ENCODE data around the gene R3HDM2.

DNA sequence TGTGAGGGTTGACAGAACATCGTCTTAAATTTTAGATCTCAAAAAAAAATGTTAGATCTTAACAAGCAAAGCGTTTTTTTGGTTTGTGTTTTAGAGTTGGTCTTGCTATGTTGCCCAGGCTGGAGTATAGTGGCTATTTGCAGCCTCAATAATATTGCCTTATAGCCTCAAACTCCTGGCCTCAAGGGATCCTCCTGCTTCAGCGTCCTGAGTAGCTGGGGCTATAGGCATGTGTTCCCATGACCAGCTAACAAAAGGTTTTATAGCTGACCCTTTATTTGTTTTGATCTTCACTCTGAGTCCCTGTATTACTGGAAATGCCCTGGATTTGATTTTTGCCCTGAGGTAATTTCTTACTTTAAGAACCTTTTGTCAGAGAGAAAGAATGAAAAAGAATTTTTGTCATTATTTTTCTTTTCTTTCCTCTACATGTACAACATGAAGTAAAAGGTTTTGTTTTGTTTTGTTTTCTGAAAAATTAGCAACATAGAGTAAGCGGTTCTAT is 9.0 kb upstream of the R3HDM2 start:
- TF ChIP-seq, protein P1, sequence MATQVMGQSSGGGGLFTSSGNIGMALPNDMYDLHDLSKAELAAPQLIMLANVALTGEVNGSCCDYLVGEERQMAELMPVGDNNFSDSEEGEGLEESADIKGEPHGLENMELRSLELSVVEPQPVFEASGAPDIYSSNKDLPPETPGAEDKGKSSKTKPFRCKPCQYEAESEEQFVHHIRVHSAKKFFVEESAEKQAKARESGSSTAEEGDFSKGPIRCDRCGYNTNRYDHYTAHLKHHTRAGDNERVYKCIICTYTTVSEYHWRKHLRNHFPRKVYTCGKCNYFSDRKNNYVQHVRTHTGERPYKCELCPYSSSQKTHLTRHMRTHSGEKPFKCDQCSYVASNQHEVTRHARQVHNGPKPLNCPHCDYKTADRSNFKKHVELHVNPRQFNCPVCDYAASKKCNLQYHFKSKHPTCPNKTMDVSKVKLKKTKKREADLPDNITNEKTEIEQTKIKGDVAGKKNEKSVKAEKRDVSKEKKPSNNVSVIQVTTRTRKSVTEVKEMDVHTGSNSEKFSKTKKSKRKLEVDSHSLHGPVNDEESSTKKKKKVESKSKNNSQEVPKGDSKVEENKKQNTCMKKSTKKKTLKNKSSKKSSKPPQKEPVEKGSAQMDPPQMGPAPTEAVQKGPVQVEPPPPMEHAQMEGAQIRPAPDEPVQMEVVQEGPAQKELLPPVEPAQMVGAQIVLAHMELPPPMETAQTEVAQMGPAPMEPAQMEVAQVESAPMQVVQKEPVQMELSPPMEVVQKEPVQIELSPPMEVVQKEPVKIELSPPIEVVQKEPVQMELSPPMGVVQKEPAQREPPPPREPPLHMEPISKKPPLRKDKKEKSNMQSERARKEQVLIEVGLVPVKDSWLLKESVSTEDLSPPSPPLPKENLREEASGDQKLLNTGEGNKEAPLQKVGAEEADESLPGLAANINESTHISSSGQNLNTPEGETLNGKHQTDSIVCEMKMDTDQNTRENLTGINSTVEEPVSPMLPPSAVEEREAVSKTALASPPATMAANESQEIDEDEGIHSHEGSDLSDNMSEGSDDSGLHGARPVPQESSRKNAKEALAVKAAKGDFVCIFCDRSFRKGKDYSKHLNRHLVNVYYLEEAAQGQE (IDR thresholded peaks at IDR 0.05; ENCODE audit: insufficient read depth in 1 of 2, low read depth in 2 of 2, low read length in 2 of 2) = no peak
- TF ChIP-seq POLR2AphosphoS5 (IDR thresholded peaks at IDR 0.05; ENCODE audit: low read depth, low read length) = no peak

All from PFSK-1 (cell line).